ENCODE results near the gene SCAF4.
A peak's percentile ranks its signal among the peaks of the same experiment; 100 is the strongest.
"Not testable (repeated sequence)": the region's sequence is repeated elsewhere in the genome, so short reads cannot be mapped to it uniquely, and the experiment has no call there.

Gene SCAF4

GRCh38 chr21:31731857-31732596, at the start of gene SCAF4:
TSS of gene SCAF4 (minus strand) at chr21:31732118. CDS start at chr21:31731692, 426 bp downstream.
- peak; percentile 44 to 74 (median 69) for DNase-seq (ENCODE audit: low read depth in 4 of 4, low spot score in 1 of 4)

GRCh38 chr21:31780944-31781343, 49.0 kb upstream of the SCAF4 start:
- DNase-seq (ENCODE audit: low read depth in 4 of 4, low spot score in 1 of 4) = no peak

- DNase-seq (ENCODE audit: low read depth in 4 of 4, low spot score in 1 of 4) = no peak
Measured at GRCh38 chr21:31778546-31778945, 46.6 kb upstream of the SCAF4 start.

- DNase-seq (ENCODE audit: low read depth in 4 of 4, low spot score in 1 of 4) = no peak
Measured at GRCh38 chr21:31777857-31778256, 45.9 kb upstream of the SCAF4 start.

- no peak for DNase-seq (ENCODE audit: low read depth in 4 of 4, low spot score in 1 of 4)
Measured at GRCh38 chr21:31774031-31774430, 42.1 kb upstream of the SCAF4 start.

- DNase-seq (ENCODE audit: low read depth in 4 of 4, low spot score in 1 of 4) = no peak
Measured at GRCh38 chr21:31772674-31773555, 41.0 kb upstream of the SCAF4 start.

- no peak for DNase-seq (ENCODE audit: low read depth in 4 of 4, low spot score in 1 of 4)
Measured at GRCh38 chr21:31771685-31772084, 39.8 kb upstream of the SCAF4 start.

GRCh38 chr21:31768710-31769109, 36.8 kb upstream of the SCAF4 start:
- DNase-seq (ENCODE audit: low read depth in 4 of 4, low spot score in 1 of 4) = no peak

GRCh38 chr21:31766899-31767298, 35.0 kb upstream of the SCAF4 start:
- DNase-seq (ENCODE audit: low read depth in 4 of 4, low spot score in 1 of 4) = no peak

- DNase-seq (ENCODE audit: low read depth in 4 of 4, low spot score in 1 of 4) = not testable (repeated sequence)
Measured at GRCh38 chr21:31765850-31766249, 33.9 kb upstream of the SCAF4 start.

GRCh38 chr21:31760931-31761330, 29.0 kb upstream of the SCAF4 start:
- DNase-seq (ENCODE audit: low read depth in 4 of 4, low spot score in 1 of 4) = no peak

GRCh38 chr21:31756787-31757186, 24.9 kb upstream of the SCAF4 start:
- no peak for DNase-seq (ENCODE audit: low read depth in 4 of 4, low spot score in 1 of 4)

- no peak for DNase-seq (ENCODE audit: low read depth in 4 of 4, low spot score in 1 of 4)
Measured at GRCh38 chr21:31755027-31755426, 23.1 kb upstream of the SCAF4 start.

- no peak for DNase-seq (ENCODE audit: low read depth in 4 of 4, low spot score in 1 of 4)
Measured at GRCh38 chr21:31754708-31754960, 22.7 kb upstream of the SCAF4 start.

GRCh38 chr21:31753949-31754707, 22.2 kb upstream of the SCAF4 start:
- DNase-seq (ENCODE audit: low read depth in 4 of 4, low spot score in 1 of 4) = no peak

- DNase-seq (ENCODE audit: low read depth in 4 of 4, low spot score in 1 of 4) = no peak
Measured at GRCh38 chr21:31752967-31753366, 21.0 kb upstream of the SCAF4 start.

GRCh38 chr21:31752352-31752751, 20.4 kb upstream of the SCAF4 start:
- DNase-seq (ENCODE audit: low read depth in 4 of 4, low spot score in 1 of 4) = no peak

- DNase-seq (ENCODE audit: low read depth in 4 of 4, low spot score in 1 of 4) = no peak
Measured at GRCh38 chr21:31750843-31751242, 18.9 kb upstream of the SCAF4 start.

GRCh38 chr21:31744182-31744800, 12.4 kb upstream of the SCAF4 start:
- DNase-seq (ENCODE audit: low read depth in 4 of 4, low spot score in 1 of 4) = no peak

GRCh38 chr21:31743712-31744111, 11.8 kb upstream of the SCAF4 start:
- DNase-seq (ENCODE audit: low read depth in 4 of 4, low spot score in 1 of 4) = no peak

GRCh38 chr21:31741116-31741515, 9.2 kb upstream of the SCAF4 start:
- DNase-seq (ENCODE audit: low read depth in 4 of 4, low spot score in 1 of 4) = no peak
